Cardiac fibroblast (primary cell): ENCODE measurements around the gene BCL11B.

Experiments
- DNase-seq, 2 donors: peaks; one replicate each; pipeline versions ENCODE4 v3.0.0 to v3.0.0-alpha.2; 2010; ENCODE audit warnings: low read depth in 2 of 2
- H3K4me3 ChIP-seq, 2 donors: replicated peaks in 1 of 2; 1 replicate in 1 of 2; 2 replicates in 1 of 2; pipeline ENCODE4 v1.5.1; 2011; ENCODE audit warnings: low read depth in 2 of 2, low read length in 2 of 2, mild to moderate bottlenecking in 2 of 2, moderate library complexity in 1 of 2
- CTCF ChIP-seq: IDR thresholded peaks from one replicate; pipeline ENCODE4 v1.5.1; 2011; ENCODE audit warnings: low read depth, mild to moderate bottlenecking, low read length, inconsistent platforms

BCL11B gene

GRCh38 chr14:99120526-99121318, 151.3 kb downstream of the BCL11B start:
- no peak for DNase-seq
- no peak overlapping the region for H3K4me3 ChIP-seq
- TF ChIP-seq CTCF, result no peak

GRCh38 chr14:99119554-99120525, 152.2 kb downstream of the BCL11B start:
- no peak for DNase-seq
- H3K4me3 ChIP-seq, result no peak overlapping the region
- no peak for TF ChIP-seq CTCF
